Fibroblast of skin of scalp (primary cell): ENCODE measurements around the gene PPP6C. TPM values are rescaled to one million over a fixed set of nuclear protein-coding genes. Genes with fewer than 3 reads are reported as not detected.
A peak's percentile ranks its signal among the peaks of the same experiment; 100 is the strongest.
"Not testable (repeated sequence)": the region's sequence is repeated elsewhere in the genome, so short reads cannot be mapped to it uniquely, and the experiment has no call there.

Experiments used
- DNase-seq: peaks from one replicate; pipeline ENCODE4 v3.0.0-alpha.2; 2013
- polyA plus RNA-seq, 2 experiments: library from polyadenylated mRNA; unstranded; fragments of 120-200 nt; gene quantifications; one replicate each; pipeline ENCODE4 v1.2.1, GENCODE V29; 2013; ENCODE audit not compliant: insufficient read length in 2 of 2

PPP6C gene
- 46.6 TPM for polyA plus RNA-seq (2013, experiment 1 of 2; ENCODE audit: insufficient read length)
- 45.5 TPM for polyA plus RNA-seq (2013, experiment 2 of 2; ENCODE audit: insufficient read length)

DNA sequence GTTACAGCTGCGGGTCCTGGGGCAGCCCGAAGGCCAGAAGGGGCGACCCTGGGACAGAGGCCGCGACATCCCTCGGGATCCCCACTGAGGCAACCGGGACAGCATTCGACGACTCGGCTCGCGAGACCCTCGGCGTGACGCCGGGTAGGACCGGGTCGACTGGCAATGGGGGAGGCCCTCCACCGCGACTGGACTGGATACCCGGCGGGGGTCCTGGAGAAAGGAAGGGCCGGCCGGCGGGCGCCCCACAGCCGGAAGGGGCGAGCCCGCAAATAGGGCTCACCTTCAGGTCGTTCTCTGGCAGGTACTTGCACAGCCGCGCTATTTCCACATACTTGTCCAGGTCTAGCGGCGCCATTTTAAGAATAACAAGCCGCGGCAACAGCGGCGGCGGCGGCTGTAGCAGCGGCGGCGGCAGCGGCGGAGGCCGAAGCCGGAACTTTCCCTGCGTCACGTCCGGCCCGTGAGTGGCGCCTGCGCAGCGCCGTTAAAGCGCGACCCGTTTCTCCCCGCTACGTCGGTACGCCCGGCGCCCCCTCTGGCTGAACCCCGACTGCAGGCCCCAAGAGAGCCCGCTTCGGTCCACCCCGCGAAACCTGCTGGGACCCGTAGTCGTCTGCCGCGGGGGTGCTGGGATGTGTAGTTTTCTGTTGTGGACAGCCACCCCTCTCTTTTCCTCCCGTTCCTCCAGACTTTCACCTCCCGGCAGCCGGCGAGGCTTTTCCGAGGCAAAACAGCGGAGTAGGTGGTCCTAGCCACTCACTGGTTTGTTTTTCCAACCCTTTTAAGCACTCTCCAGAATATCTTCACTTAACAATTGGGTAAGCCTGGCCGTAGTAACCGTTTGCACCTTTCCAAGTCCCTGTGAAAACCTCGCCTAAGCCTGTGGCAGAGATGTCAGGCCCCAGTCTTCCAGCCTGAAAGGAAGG is at the start of gene PPP6C:
PPP6C (minus strand) TSS at position 443 of the 929 bp plus-strand sequence; CDS start at position 358, 85 bp downstream.
- peak; percentile 97 for DNase-seq

DNA sequence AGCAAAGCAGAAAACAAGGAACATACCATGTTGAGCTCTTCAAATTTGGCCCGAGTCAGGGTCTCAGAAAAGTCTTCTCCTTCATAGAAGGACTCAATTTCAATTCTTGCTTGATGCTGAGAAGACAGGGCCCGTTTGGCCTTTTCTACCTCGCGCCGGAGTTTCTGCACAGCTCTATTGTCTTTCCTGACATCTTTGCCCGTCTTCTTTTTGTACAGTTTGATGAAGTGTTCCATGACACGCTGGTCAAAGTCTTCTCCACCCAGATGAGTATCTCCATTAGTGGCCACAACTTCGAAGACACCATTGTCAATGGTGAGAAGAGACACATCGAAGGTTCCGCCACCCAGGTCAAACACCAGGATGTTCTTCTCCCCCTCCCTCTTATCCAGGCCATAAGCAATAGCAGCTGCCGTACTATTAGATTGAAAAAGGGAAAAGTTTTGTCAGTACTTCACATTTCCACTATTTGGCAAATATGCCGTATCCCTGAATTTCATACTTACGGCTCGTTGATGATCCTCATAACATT is 49.4 kb upstream of the PPP6C start:
- no peak for DNase-seq

DNA sequence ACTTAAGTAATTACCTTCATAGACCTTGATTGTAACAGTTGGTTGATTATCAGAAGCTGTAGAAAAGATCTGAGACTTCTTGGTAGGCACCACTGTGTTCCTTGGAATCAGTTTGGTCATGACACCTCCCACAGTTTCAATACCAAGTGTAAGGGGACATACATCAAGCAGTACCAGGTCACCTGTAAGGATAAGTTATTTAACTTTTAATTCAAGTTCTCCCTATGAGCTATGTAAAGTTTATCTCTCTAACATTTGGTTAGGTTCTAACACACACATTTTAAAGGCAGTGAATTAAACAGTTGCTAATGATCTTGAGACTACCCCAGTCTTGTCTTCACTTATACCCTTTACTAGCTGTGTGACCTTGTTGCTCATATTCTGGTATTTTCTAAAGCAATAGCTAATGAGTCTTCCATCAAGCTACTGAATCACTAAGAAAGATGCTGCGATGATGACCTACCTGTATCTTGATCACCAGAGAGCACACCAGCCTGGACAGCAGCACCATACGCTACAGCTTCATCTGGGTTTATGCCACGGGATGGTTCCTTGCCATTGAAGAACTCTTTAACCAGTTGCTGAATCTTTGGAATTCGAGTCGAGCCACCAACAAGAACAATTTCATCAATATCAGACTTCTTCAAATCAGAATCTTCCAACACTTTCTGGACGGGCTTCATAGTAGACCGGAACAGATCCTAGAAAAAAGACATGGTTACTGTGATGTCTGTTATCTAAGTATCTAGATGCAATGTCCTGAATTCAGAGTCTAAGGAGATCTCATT is 48.7 kb upstream of the PPP6C start:
- DNase-seq = no peak

DNA sequence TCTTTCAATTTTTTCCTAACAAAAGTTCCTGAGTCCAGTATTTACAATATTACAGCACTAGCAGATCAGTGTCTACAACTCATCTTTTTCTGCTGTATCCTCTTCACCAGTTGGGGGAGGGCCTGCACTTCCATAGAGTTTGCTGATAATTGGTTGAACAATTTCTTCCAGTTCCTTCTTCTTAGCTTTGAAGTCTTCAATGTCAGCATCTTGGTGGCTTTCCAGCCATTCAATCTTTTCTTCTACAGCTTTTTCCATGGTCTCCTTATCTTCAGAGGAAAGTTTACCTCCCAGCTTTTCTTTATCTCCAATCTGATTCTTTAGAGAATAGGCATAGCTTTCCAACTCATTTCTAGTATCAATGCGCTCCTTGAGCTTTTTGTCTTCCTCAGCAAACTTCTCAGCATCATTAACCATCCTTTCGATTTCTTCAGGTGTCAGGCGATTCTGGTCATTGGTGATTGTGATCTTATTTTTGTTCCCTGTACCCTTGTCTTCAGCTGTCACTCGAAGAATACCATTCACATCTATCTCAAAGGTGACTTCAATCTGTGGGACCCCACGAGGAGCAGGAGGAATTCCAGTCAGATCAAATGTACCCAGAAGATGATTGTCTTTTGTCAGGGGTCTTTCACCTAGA is 47.0 kb upstream of the PPP6C start:
- DNase-seq = not testable (repeated sequence)

DNA sequence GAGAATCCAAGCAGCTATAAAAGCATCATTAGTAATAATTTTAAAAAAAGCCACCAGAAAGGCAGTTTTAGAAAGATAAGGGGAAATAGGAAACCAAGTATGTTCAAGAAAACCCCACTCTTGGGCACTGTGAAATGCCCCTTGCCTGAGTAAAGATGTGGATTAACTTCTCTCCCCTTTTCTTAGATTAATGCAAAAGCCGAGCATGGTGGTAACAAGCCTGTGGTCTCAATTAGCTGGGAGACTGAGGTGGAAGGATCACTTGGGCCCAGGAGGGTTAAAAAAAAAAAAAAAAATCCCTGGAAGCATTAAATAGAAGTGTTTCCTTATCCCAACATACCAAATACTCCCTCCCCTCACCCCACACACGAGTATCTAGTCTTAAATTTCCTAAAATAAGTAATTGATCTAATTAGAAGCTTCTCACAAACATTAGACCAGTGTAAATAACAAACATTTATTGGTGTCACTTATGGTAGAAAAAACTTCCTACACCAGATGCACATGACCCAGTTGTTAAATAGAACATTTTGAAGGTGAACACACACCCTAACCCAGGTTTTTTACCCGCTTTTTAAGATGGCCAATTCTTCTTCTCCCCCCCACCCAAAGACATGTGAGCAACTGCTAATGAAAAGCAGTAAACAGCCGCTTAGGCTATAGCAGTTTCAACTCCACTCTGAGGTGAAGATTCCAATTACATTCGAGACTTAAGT is 46.4 kb upstream of the PPP6C start:
- no peak for DNase-seq

DNA sequence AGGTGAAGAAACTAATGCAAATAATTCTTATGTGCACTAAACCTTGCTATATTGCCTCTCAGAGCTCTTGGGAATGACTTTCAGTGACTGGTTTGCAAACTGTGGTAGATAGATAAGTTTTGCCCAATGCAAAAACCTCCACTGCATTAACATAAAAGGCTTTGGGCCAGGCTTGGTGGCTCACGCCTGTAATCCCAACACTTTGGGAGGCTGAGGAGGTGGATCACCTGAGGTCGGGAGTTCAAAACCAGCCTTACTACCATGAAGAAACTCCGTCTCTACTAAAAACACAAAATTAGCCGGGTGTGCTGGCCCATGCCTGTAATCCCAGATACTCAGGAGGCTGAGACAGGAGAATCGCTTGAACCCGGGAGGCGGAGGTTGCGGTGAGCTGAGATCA is 44.5 kb upstream of the PPP6C start:
- not testable (repeated sequence) for DNase-seq

DNA sequence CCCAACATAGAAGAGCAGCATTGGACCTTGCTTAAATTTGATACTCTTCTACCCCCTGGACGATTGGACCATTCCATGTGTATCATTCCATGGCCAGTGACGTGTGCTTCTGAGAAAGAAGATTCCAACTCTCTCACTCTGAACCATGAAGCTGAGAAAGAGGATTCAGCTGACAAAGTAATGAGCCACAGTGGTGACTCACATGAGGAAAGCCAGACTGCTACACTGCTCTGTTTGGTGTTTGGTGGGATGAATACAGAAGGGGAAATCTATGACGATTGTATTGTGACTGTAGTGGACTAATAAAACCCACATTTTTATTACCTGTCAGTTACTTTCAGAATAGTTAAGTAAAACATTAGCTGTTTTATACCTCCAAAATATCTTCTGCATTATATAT is 44.1 kb upstream of the PPP6C start:
- DNase-seq = peak; percentile 96

DNA sequence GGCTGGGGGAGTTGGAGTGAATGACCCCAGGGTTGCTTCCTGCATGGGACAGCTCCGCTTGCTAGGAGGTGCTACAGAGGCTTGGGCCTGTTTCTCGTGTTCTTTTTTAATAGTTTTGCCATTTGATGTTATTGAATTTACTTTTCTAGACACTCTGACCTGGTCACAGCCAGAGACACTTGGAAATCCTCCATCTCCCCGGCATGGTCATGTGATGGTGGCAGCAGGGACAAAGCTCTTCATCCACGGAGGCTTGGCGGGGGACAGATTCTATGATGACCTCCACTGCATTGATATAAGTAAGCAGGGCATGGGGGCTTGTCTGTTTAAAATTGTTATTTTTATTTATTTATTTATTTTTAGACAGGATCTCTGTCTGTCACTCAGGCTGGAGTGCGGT is 38.2 kb upstream of the PPP6C start:
- DNase-seq = no peak

DNA sequence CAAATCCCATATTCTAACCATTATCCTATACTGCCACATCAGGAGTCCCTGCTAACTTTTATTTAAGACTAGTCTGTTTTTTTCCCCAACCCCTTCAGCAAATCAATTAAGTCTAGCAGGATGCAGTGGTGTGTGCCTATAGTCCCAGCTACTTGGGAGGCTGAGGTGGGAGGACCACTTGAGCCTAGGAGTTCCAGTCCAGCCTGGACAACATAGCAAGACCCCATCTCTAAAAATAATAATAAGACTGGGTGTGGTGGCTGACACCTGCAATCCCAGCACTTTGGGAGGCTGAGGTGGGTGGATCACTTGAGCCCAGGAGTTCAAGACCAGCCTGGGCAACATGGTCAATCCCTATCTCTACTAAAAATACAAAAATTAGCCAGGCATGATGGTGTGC is 35.3 kb upstream of the PPP6C start:
- DNase-seq = not testable (repeated sequence)

DNA sequence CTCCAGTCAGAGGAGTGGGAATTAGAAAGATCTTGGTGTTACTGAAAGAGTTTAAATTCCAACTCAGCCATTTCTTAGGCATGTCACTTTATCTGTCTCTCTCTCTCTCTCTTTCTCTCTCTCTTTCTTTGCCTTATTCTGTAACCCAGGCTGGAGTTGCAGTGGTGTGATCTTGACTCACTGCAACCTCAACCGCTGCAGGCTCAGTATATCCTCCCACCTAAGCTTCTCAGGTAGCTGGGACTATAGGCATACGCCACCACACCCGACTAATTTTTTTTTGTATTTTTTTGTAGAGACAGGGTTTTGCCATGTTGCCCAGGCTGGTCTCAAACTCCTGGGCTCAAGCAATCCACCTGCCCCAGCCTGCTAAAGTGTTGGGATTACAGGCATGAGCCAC is 29.0 kb upstream of the PPP6C start:
- no peak for DNase-seq

DNA sequence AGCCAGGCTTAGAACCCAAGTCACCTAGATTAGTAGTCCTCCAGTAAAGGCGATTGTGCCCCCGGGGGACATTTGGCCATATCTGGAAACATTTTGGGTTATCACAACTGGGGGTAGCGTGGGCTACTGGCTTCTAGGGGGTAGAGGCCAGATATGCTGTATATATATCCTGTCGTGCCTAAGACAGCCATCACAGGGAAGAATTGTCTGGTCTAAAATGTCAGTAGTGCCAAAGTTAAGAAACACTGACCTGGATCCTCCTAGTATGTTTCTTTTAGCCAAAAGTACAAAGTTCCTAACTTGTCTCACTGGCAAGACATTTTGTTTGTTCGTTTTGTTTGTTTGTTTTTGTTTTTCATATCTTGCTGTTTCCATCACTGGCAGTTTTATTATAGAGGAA is 24.6 kb upstream of the PPP6C start:
- DNase-seq = no peak

DNA sequence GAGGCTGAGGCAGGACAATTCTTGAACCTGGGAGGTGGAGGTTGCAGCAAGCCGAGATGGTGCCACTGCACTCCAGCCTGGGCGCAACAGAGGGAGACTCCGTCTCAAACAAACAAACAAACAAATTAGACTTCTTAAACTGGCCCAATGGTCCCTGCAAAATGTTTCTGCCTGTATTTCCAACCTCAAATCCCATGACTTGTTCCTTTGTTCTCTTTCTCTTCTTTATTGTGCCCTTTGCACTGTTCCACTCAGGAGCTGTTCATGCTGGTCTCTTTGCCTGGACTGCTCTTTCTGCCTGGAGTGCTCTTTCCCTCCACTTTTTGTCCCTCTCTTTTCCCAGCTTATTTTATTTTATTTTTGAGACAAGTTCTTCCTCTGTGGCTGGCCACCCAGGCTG is 14.9 kb upstream of the PPP6C start:
- no peak for DNase-seq

DNA sequence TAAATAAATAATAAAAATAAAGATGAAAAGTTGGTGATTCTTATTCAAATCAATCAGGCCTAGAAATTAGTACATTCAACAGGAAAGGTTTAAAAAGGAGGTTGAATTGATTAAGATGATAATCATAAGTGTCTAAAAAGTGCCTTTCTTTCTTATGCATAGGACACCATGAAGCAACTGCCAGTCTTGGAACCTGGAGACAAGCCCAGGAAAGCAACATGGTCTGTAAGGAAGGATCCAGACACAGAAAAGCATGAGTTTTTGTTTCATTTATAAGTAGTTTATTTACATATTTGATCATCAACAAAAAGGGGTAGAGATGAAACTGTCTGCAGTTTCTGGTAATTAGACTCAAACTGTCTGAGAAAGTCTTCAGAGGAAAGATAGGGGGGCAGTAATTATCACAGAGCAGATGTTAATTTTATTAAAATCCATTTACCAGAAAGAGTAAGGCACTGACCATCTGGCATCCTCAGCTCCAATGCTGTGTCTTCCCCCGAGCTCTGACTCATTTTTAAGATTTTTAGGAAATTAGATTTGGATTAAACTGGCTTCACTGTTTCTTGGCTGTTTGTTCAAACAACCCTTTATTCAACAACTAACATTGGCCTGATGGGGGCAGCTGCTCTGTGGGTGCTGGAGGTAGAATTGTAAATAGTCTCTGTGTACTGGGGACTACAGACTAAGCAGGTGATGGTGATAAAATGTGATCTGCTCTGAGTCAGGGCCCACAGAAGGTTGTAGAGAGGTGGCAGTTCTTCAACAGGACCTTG is 13.4 kb upstream of the PPP6C start:
- DNase-seq = no peak

DNA sequence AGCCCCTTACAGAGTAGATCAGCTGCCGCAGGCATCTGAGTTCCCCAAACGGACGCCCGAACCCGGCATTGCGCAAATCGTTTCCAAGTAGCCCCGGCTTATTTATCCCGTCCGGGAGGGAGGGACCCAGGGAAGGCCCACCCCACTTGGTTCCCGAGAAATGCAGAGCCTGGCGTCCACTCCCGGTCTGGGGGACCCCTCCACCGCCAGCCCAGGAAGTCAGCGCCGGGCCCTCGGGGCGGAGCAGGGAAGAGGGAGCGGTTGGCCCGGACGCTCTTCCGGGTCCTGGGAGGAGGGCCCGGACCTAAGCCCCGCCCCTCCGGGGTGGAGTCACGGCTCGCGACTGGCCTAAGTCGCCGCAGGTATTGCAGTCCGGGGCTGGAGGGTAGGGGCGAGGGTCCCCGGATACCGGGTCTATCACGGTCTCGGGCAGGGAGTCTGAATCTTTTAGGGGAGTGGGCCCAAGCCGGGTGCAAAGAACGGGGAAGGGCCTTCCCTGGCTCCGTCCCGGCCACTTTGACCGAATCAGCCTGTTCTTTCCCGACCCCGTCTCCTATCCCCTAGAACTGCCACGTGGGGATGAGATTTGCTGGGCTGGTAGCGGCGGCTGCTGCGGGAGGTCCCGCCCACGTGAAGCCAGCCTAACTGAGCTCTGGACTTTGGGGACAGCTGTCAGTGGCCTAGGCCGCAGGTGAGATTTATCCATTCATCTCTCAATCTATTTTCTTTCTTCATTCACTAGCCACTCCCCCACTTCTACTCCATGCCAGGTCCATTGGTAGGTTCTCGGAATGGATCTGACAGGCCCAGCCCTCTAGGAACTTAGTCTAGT is 10.8 kb upstream of the PPP6C start, which contains the start of gene RABEPK:
RABEPK (plus strand) TSS at position 327 of the 832 bp plus-strand sequence. CDS start 2,472 bp downstream, outside the sequence.
- DNase-seq = peak; percentile 95

DNA sequence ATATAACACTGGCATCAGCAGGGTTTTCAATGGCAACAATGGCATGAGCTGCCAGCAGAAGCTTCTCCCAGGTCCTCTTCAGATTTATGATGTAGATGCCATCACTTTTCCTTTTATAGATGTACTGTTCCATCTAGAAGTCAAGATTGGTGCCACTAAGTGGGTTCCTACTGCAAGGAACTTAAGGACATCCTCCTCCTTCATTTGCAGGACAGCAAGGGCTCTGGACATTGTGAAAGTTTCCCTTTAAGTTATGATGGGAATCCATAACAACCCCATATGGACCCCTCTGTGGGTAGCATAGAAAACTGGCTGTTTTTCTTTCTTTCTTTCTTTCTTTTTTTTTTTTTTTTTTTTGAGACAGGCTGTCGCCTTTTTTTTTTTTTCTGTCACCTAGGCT is 6.0 kb upstream of the PPP6C start:
- DNase-seq = not testable (repeated sequence)

DNA sequence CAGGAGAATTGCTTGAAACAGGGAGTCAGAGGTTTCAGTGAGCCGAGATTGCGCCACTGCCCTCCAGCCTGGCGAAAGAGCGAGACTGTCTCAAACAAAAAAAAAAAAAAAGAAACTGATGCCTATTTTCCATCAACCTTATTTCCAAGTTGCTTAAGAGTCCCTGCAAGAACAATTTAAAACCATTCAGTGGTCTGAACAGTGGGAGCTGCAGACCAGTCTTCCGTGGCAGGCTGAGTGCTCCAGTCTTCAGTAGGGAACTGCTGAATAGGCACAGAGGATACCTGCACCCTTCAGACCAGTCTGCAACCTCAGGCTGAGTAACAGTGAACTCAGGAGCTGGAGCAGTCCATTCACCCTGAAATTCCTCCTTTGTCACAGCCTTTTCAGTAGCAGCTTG is 4.9 kb upstream of the PPP6C start:
- DNase-seq = not testable (repeated sequence)

DNA sequence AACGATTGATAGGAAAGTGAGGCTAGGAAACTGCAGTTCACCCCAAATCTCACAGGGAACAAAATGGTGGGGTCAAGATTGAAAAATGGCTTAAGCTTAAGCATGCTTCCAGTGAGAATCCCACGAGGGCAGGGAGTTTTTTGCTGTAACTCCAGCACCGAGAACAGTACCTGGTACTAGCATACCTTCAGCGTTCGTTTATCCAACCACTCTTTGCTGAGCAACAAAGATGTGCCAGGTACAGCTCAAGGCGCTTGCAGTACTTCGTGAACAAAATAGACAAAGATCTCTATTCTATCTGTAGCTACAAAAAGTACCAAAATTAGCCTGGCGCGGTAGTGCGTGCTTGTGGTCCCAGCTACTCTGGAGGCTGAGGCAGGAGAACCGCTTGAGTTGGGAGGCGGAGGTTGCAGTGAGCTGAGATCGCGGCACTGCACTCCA is 778 bp upstream of the PPP6C start:
- no peak for DNase-seq

DNA sequence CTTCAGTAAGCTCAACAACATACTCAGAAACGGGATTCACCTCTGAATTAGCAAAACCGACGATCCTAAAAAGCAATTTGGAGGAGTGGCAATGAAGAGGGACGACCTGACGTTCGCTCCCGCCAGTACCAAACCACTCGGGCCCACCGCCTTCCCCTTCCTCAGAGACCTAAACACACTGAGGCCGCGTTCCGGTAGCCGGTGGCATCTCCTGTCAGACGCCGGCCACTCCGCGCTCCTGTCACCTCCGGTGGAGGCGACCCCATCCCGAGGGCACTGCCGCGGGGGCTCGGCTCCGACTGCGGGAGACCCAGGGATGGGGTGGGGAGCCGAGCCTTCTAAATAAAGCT is 617 bp downstream of the PPP6C start:
- DNase-seq = no peak

DNA sequence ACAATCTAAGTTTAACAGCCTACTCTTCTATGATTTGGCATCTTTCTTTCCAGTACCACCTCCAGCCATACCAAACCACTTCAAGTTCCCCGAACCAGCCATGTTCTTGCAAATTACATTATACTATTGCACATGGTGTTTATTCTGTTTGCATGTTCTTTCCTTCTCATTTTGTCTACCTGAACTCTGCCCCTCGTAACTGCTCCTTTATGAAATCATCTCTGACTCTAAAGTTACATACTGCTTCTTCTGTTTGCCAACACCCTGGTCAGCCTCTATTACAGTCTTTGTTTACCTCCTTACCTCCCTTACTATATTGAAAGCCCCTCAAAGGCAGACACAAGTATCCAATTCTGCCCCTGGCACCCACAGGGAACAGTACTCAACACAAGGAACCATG is 6.0 kb downstream of the PPP6C start:
- DNase-seq = no peak

DNA sequence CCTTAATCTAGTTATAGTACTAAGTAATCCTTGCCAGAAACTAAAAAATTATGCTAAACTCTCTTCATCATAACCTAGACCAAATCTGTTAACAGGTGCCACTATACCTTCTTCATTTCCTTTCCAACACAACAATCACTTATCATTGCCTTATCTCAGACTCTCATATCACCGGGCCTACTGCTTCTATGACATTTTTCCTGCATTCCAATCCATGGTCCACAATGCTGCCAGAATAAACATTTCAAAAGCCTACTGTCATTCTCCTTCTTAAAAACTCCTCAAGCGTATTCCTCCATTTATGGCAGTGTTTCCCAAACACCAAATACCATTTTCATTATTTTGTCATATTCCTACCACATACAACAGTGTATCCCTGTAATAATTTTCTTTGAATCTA is 6.5 kb downstream of the PPP6C start:
- peak; percentile 63 for DNase-seq
